HG03432 (cell line): ENCODE measurements around the gene UBR3.
"Not testable (repeated sequence)": the region's sequence is repeated elsewhere in the genome, so short reads cannot be mapped to it uniquely, and the experiment has no call there.

ENCODE experiments used
- ATAC-seq: cut with Tn5 transposase; IDR thresholded peaks from one replicate; pipeline ENCODE4 v1.9.1; 2021; ENCODE audit warnings: mild to moderate bottlenecking, moderate library complexity; ENCODE audit not compliant: unreplicated experiment

Gene UBR3

GRCh38 chr2:169862816-169863215 lies 35.6 kb downstream of the UBR3 start:
- ATAC-seq = no peak

GRCh38 chr2:169865492-169865891 lies 38.2 kb downstream of the UBR3 start:
- ATAC-seq = no peak

- not testable (repeated sequence) for ATAC-seq
Measured at GRCh38 chr2:169866230-169866629, 39.0 kb downstream of the UBR3 start.

GRCh38 chr2:169867579-169867978 lies 40.3 kb downstream of the UBR3 start:
- no peak for ATAC-seq

GRCh38 chr2:169868951-169869350 lies 41.7 kb downstream of the UBR3 start:
- ATAC-seq = no peak

- not testable (repeated sequence) for ATAC-seq
Measured at GRCh38 chr2:169871369-169871768, 44.1 kb downstream of the UBR3 start.

- ATAC-seq = no peak
Measured at GRCh38 chr2:169871994-169872393, 44.7 kb downstream of the UBR3 start.

GRCh38 chr2:169877398-169877797 lies 50.1 kb downstream of the UBR3 start:
- ATAC-seq = no peak

GRCh38 chr2:169887120-169887519 lies 59.9 kb downstream of the UBR3 start:
- ATAC-seq = no peak

- ATAC-seq = no peak
Measured at GRCh38 chr2:169891593-169892298, 64.5 kb downstream of the UBR3 start.

GRCh38 chr2:169892951-169893350 lies 65.7 kb downstream of the UBR3 start:
- no peak for ATAC-seq

GRCh38 chr2:169895294-169895985 lies 68.2 kb downstream of the UBR3 start:
- no peak for ATAC-seq

- no peak for ATAC-seq
Measured at GRCh38 chr2:169897834-169898233, 70.6 kb downstream of the UBR3 start.

- not testable (repeated sequence) for ATAC-seq
Measured at GRCh38 chr2:169900103-169900502, 72.8 kb downstream of the UBR3 start.

- ATAC-seq = no peak
Measured at GRCh38 chr2:169900686-169901085, 73.4 kb downstream of the UBR3 start.

GRCh38 chr2:169906731-169907130 lies 79.5 kb downstream of the UBR3 start:
- no peak for ATAC-seq

- ATAC-seq = no peak
Measured at GRCh38 chr2:169909376-169909775, 82.1 kb downstream of the UBR3 start.

GRCh38 chr2:169910109-169910799 lies 83.0 kb downstream of the UBR3 start:
- ATAC-seq = no peak

- ATAC-seq = no peak
Measured at GRCh38 chr2:169911119-169911518, 83.9 kb downstream of the UBR3 start.

- no peak for ATAC-seq
Measured at GRCh38 chr2:169916623-169917022, 89.4 kb downstream of the UBR3 start.

GRCh38 chr2:169923977-169924376 lies 96.7 kb downstream of the UBR3 start:
- no peak for ATAC-seq

- no peak for ATAC-seq
Measured at GRCh38 chr2:169925968-169926367, 98.7 kb downstream of the UBR3 start.
